A673 (cell line): Measurements from ENCODE around the gene CCDC122. TPM values are rescaled to one million over a fixed set of nuclear protein-coding genes. Genes with fewer than 3 reads are reported as not detected.
"Not testable (repeated sequence)": the region's sequence is repeated elsewhere in the genome, so short reads cannot be mapped to it uniquely, and the experiment has no call there.

ENCODE experiments used
- BruUV-seq: library from RNA; stranded (reverse); fragments of 400-500 nt; replicated peaks from 2 replicates; lab custom pipeline; 2021; lab: Mats Ljungman, UMichigan
- CTCF ChIA-PET: fragments of 300-600 bp; sonication (Branson Sonifier 250); formaldehyde crosslinking; loops from one replicate; lab custom pipeline; 2022; ENCODE audit warnings: antibody characterized with exemption; lab: Charles Lee
- POLR2A ChIA-PET: fragments of 300-600 bp; sonication (Branson Sonifier 250); formaldehyde crosslinking; loops from one replicate; lab custom pipeline; 2022; ENCODE audit warnings: antibody characterized with exemption; ENCODE audit not compliant: low non-redundant PET; lab: Charles Lee
- DNase-seq: peaks from one replicate; pipeline ENCODE4 v3.0.0-alpha.2; 2015; ENCODE audit warnings: low spot score
- H3K27ac ChIP-seq: fragments of 200-600 bp; sonication (generic); 2 replicates; pipeline ENCODE4 v1.5.1; 2016; ENCODE audit warnings: mixed run types, low read depth, mild to moderate bottlenecking, mixed read lengths, antibody characterized with exemption, low read length; ENCODE audit not compliant: poor library complexity, severe bottlenecking
- H3K27me3 ChIP-seq: fragments of 200-600 bp; sonication (generic); replicated peaks from 2 replicates; pipeline ENCODE4 v1.6.1; 2017; ENCODE audit warnings: mixed run types, low read depth, mild to moderate bottlenecking, mixed read lengths, antibody characterized with exemption, low read length; ENCODE audit not compliant: insufficient read depth, poor library complexity
- H3K36me3 ChIP-seq: fragments of 200-600 bp; sonication (generic); 2 replicates; pipeline ENCODE4 v1.6.1; 2016; ENCODE audit warnings: mixed run types, mild to moderate bottlenecking, mixed read lengths, antibody characterized with exemption, low read length; ENCODE audit not compliant: insufficient read depth, poor library complexity, severe bottlenecking
- H3K4me1 ChIP-seq: fragments of 200-600 bp; sonication (generic); 2 replicates; pipeline ENCODE4 v1.6.1; 2017; ENCODE audit warnings: mixed run types, mild to moderate bottlenecking, mixed read lengths, antibody characterized with exemption, low read length; ENCODE audit not compliant: insufficient read depth, poor library complexity, severe bottlenecking
- H3K4me3 ChIP-seq: fragments of 200-600 bp; sonication (generic); 2 replicates; pipeline ENCODE4 v1.5.1; 2016; ENCODE audit warnings: low read depth, mixed run types, mild to moderate bottlenecking, mixed read lengths, low read length; ENCODE audit not compliant: poor library complexity, severe bottlenecking
- H3K9me3 ChIP-seq: fragments of 200-600 bp; sonication (generic); 2 replicates; pipeline ENCODE4 v1.6.1; 2016; ENCODE audit warnings: mixed run types, low read depth, mild to moderate bottlenecking, mixed read lengths, antibody characterized with exemption, low read length; ENCODE audit not compliant: poor library complexity, severe bottlenecking
- CTCF ChIP-seq: fragments of 300-800, 200-600 bp; sonication (generic); conservative IDR thresholded peaks from 2 replicates; pipeline ENCODE4 v1.5.1; 2017; ENCODE audit warnings: low read depth, mild to moderate bottlenecking, antibody characterized with exemption, low read length, moderate library complexity, mixed read lengths
- EZH2 ChIP-seq: fragments of 200-600 bp; sonication (generic); IDR thresholded peaks from 2 replicates; pipeline ENCODE4 v1.6.1; 2017; ENCODE audit warnings: borderline replicate concordance, low read depth, mild to moderate bottlenecking, mixed read lengths, antibody characterized with exemption, low read length; ENCODE audit not compliant: poor library complexity, severe bottlenecking
- intact Hi-C: fragments of 100-400 bp; cut with micrococcal nuclease; formaldehyde crosslinking; loops from one replicate; pipeline ENCODE4 v1.10.0; 2022; ENCODE audit not compliant: unreplicated experiment
- total RNA-seq: library from RNA; stranded (reverse); gene quantifications from 2 replicates; pipeline ENCODE4 v1.2.3, GENCODE V29; 2021

CCDC122 gene
- total RNA-seq, 1 experiment from 2014 or later: 2.6 TPM

- BruUV-seq: no TSS peak
- intact Hi-C loops: no loop called here
- no peak overlapping the region for H3K4me3 ChIP-seq
- peaks cover 5% of the 10 kb centered on the region for H3K27me3 ChIP-seq
- POLR2A ChIA-PET: no interaction called here
- DNase-seq: no peak
- no peaks in the 10 kb centered on the region for H3K4me1 ChIP-seq
- no peaks in the 10 kb centered on the region for H3K9me3 ChIP-seq
- H3K27ac ChIP-seq: no peak overlapping the region
- TF ChIP-seq EZH2: no peak
- no peak for TF ChIP-seq CTCF
- H3K36me3 ChIP-seq: no peaks in the 10 kb centered on the region
- CTCF ChIA-PET: no interaction called here
Measured at GRCh38 chr13:43831088-43831487, 48.5 kb downstream of the CCDC122 start.

- no peak for DNase-seq
- no TSS peak for BruUV-seq
- Histone ChIP-seq H3K27me3 (peaks cover 5% of the 10 kb centered on the region), H3K4me1 (no peaks in the 10 kb centered on the region), H3K36me3 (no peaks in the 10 kb centered on the region), H3K9me3 (no peaks in the 10 kb centered on the region), H3K4me3 (no peak overlapping the region), H3K27ac (no peak overlapping the region)
- TF ChIP-seq EZH2 (no peak), CTCF (no peak)
- ChIA-PET POLR2A (no interaction called here), CTCF (no interaction called here)
- intact Hi-C loops: no loop called here
Measured at GRCh38 chr13:43830497-43830881, 49.1 kb downstream of the CCDC122 start.

GRCh38 chr13:43824656-43825055 lies 54.9 kb downstream of the CCDC122 start:
- H3K27ac ChIP-seq, DNase-seq, intact Hi-C loops, H3K4me3 ChIP-seq, H3K36me3 ChIP-seq, CTCF ChIA-PET, BruUV-seq, H3K4me1 ChIP-seq, H3K27me3 ChIP-seq, H3K9me3 ChIP-seq, POLR2A ChIA-PET: not testable (repeated sequence)

GRCh38 chr13:43822969-43823368 lies 56.6 kb downstream of the CCDC122 start:
- H3K36me3 ChIP-seq: no peaks in the 10 kb centered on the region
- H3K4me1 ChIP-seq: no peaks in the 10 kb centered on the region
- no peak overlapping the region for H3K4me3 ChIP-seq
- ChIA-PET CTCF (no interaction called here), POLR2A (no interaction called here)
- DNase-seq: no peak
- no peak for TF ChIP-seq CTCF
- TF ChIP-seq EZH2: no peak
- intact Hi-C loops: no loop called here
- no peak overlapping the region for H3K27ac ChIP-seq
- no peaks in the 10 kb centered on the region for H3K9me3 ChIP-seq
- no TSS peak for BruUV-seq
- peaks cover 5% of the 10 kb centered on the region for H3K27me3 ChIP-seq
